ENCODE data around the gene MYL6.

DNA sequence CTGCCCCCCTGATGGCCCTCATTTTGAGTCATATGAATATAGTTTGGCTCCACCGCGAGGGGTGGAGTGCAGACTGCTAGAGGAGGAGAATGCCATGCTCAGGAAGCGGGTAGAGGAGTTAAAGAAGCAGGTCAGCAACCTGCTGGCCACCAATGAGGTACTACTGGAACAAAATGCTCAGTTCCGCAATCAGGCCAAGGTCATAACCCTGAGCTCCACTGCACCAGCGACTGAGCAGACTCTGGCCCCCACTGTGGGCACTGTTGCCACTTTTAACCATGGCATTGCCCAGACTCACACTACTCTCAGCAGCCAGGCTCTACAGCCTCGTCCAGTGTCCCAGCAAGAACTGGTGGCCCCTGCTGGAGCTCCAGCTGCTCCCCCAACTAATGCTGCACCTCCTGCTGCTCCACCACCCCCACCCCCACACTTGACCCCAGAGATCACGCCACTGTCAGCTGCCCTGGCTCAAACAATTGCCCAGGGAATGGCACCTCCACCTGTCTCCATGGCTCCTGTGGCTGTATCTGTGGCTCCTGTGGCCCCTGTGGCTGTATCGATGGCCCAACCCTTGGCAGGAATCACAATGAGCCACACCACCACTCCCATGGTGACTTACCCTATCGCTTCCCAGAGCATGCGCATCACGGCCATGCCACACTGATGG lies 36.8 kb upstream of the MYL6 start:
- TF ChIP-seq, protein P1, sequence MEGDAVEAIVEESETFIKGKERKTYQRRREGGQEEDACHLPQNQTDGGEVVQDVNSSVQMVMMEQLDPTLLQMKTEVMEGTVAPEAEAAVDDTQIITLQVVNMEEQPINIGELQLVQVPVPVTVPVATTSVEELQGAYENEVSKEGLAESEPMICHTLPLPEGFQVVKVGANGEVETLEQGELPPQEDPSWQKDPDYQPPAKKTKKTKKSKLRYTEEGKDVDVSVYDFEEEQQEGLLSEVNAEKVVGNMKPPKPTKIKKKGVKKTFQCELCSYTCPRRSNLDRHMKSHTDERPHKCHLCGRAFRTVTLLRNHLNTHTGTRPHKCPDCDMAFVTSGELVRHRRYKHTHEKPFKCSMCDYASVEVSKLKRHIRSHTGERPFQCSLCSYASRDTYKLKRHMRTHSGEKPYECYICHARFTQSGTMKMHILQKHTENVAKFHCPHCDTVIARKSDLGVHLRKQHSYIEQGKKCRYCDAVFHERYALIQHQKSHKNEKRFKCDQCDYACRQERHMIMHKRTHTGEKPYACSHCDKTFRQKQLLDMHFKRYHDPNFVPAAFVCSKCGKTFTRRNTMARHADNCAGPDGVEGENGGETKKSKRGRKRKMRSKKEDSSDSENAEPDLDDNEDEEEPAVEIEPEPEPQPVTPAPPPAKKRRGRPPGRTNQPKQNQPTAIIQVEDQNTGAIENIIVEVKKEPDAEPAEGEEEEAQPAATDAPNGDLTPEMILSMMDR (IDR thresholded peaks at IDR 0.05): no peak
- no peak for TF ChIP-seq POLR2A (IDR thresholded peaks at IDR 0.05)

All from uterus (tissue), 2 donors.